GM10248 (cell line): Measurements from ENCODE around the gene NSUN2.

Experiments used
- CTCF ChIA-PET: fragments of 300-600 bp; sonication (Branson Sonifier 250); formaldehyde crosslinking; extraction: SDS; loops from one replicate; lab custom pipeline; 2021; ENCODE audit warnings: antibody characterized with exemption; lab: Yijun Ruan, JAX
- POLR2A ChIA-PET: fragments of 350-650 bp; sonication (Branson Sonifier 250); formaldehyde crosslinking; extraction: SDS; loops from one replicate; lab custom pipeline; 2020; ENCODE audit warnings: antibody characterized with exemption; lab: Yijun Ruan, JAX
- DNase-seq: peaks from one replicate; pipeline ENCODE4 v3.0.0; 2012; ENCODE audit errors: extremely low spot score
- TF ChIP-seq, protein P1 (sequence below): IDR thresholded peaks from 2 replicates; pipeline ENCODE4 v1.5.1; 2012; ENCODE audit warnings: mild to moderate bottlenecking, low read depth; ENCODE audit errors: extremely low read depth, missing control alignments, control extremely low read depth

NSUN2 gene

GRCh38 chr5:6591671-6592288, 41.1 kb downstream of the NSUN2 start:
- POLR2A ChIA-PET = no interaction called here
- TF ChIP-seq, protein P1, sequence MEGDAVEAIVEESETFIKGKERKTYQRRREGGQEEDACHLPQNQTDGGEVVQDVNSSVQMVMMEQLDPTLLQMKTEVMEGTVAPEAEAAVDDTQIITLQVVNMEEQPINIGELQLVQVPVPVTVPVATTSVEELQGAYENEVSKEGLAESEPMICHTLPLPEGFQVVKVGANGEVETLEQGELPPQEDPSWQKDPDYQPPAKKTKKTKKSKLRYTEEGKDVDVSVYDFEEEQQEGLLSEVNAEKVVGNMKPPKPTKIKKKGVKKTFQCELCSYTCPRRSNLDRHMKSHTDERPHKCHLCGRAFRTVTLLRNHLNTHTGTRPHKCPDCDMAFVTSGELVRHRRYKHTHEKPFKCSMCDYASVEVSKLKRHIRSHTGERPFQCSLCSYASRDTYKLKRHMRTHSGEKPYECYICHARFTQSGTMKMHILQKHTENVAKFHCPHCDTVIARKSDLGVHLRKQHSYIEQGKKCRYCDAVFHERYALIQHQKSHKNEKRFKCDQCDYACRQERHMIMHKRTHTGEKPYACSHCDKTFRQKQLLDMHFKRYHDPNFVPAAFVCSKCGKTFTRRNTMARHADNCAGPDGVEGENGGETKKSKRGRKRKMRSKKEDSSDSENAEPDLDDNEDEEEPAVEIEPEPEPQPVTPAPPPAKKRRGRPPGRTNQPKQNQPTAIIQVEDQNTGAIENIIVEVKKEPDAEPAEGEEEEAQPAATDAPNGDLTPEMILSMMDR = no peak
- CTCF ChIA-PET = no interaction called here
- no peak for DNase-seq

GRCh38 chr5:6590581-6590980, 42.3 kb downstream of the NSUN2 start:
- TF ChIP-seq, protein P1 = no peak
- DNase-seq = no peak
- POLR2A ChIA-PET = no interaction called here
- CTCF ChIA-PET = no interaction called here

DNA sequence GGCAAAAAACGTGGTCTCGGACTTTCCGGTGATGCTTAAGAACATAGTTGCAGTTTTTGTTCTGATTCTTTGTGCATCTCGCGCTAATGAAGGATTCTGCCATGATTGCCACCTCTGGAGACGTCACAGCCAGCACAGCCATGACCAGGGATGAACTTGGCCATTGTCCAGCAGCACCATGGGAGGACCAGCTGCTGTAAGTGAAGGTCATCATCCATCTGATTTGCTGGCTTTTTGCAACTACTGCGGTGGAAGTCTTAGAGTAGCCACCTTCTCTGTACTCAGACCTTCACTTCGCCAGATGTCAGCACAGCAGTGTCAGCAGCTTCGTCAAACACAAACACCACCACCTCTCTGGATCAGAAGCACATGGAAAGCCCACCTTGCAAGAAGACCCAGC, 45.7 kb downstream of the NSUN2 start:
- ChIA-PET POLR2A (no interaction called here), CTCF (no interaction called here)
- TF ChIP-seq, protein P1 = no peak
- DNase-seq = no peak

DNA sequence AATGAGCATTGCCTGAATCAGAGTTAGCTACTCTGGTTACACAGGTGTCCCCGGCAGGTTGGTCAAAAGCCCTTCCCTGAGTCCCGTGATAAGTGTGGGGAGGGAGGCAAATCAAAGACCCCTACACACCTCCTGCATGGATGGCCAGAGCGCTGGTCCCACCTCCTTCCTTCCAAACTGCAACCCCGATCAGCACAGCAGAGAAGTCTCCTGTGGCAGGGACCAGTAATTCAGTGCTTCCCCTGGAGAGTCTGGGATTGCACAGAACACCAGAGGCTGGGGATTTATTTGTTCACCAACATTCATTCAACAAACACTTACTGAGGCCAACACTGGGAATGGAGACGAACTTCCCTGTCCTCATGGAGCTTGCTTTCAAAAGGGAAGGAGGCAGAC, 46.2 kb downstream of the NSUN2 start:
- CTCF ChIA-PET = interaction anchor here (0.9 kb wide), 1 partner anchor 10 kb away, joined by 3 read pairs; no protein-coding TSS in a partner anchor

GRCh38 chr5:6585939-6586646, 46.8 kb downstream of the NSUN2 start:
- TF ChIP-seq, protein P1 = no peak
- DNase-seq = no peak
- ChIA-PET POLR2A (no interaction called here), CTCF (interaction anchor here (0.9 kb wide), 1 partner anchor 9 kb away, joined by 3 read pairs; no protein-coding TSS in a partner anchor)

More for the DNA sequence above, 46.2 kb downstream of the NSUN2 start:
- POLR2A ChIA-PET = no interaction called here
- no peak for DNase-seq
- TF ChIP-seq, protein P1 = no peak

DNA sequence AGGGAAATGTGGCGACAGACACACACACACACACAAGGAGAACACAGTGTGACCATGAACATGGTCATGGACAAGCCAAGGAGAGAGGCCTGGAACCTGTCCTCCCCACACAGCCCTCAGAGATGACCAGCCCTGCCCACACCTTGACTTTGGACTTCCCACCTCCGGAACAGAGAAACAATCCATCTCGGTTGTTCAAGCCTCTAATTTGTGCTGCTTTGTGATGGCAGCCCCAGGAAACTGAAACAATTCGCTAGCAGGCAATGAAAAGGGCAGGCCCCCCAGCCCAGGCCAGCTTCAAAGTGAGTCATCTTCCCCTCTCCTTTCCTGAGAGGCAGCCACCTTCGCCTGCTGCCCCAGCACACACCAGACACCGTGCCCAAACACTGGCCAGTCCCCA, 47.7 kb downstream of the NSUN2 start:
- POLR2A ChIA-PET = no interaction called here
- TF ChIP-seq, protein P1 = no peak
- CTCF ChIA-PET = no interaction called here
- no peak for DNase-seq
